Natural killer cell (primary cell): ENCODE data around the gene CAMTA1. TPM values are rescaled to one million over a fixed set of nuclear protein-coding genes. Genes with fewer than 3 reads are reported as not detected.

Source experiments
- ATAC-seq, 3 donors: fragments of 150-1000 bp in 2 of 3; fragments of 200-7000 bp in 1 of 3; cut with Tn5 transposase; 1 replicate in 1 of 3; 2 replicates in 2 of 3; pipeline ENCODE4 v1.10.0; 2021; ENCODE audit warnings: mild to moderate bottlenecking in 2 of 3, moderate library complexity in 2 of 3
- DNase-seq, 2 donors: peaks; one replicate each; pipeline versions ENCODE4 v3.0.0 to v3.0.0-alpha.2; 2013 to 2021; ENCODE audit warnings: mixed read lengths in 1 of 2
- H3K27ac ChIP-seq: one replicate; pipeline ENCODE4 v1.5.1; 2013; ENCODE audit warnings: mild to moderate bottlenecking, low read length
- H3K27me3 ChIP-seq: one replicate; pipeline ENCODE4 v1.6.1; 2013; ENCODE audit warnings: low read length; ENCODE audit not compliant: control insufficient read depth, insufficient read depth
- H3K36me3 ChIP-seq: one replicate; pipeline ENCODE4 v1.6.1; 2013; ENCODE audit warnings: low read length; ENCODE audit not compliant: control insufficient read depth, insufficient read depth
- H3K4me1 ChIP-seq: one replicate; pipeline ENCODE4 v1.6.1; 2013; ENCODE audit warnings: low read length; ENCODE audit not compliant: control insufficient read depth, insufficient read depth
- H3K4me3 ChIP-seq: one replicate; pipeline ENCODE4 v1.5.1; 2013; ENCODE audit warnings: low read length
- H3K9me3 ChIP-seq: one replicate; pipeline ENCODE4 v1.6.1; 2013; ENCODE audit warnings: low read length; ENCODE audit not compliant: control insufficient read depth, insufficient read depth
- H3K27ac Mint-ChIP-seq, 2 donors: one replicate each; pipeline ENCODE4 v1.8.0; 2022; ENCODE audit warnings: mild to moderate bottlenecking in 2 of 2, mixed read lengths in 2 of 2, moderate library complexity in 1 of 2
- H3K27me3 Mint-ChIP-seq, 2 donors: one replicate each; pipeline ENCODE4 v1.8.0; 2022; ENCODE audit warnings: low read depth in 2 of 2, mixed read lengths in 2 of 2
- H3K36me3 Mint-ChIP-seq: one replicate; pipeline ENCODE4 v1.8.0; 2022; ENCODE audit warnings: mixed read lengths
- H3K4me1 Mint-ChIP-seq, 2 donors: one replicate each; pipeline ENCODE4 v1.8.0; 2022; ENCODE audit warnings: mixed read lengths in 2 of 2
- H3K4me3 Mint-ChIP-seq: one replicate; pipeline ENCODE4 v1.8.0; 2022; ENCODE audit warnings: mild to moderate bottlenecking, moderate library complexity, mixed read lengths
- H3K9me3 Mint-ChIP-seq, 2 donors: one replicate each; pipeline ENCODE4 v1.8.0; 2022; ENCODE audit warnings: mixed read lengths in 2 of 2
- CTCF ChIP-seq: fragments of 200-600 bp; IDR thresholded peaks from one replicate; pipeline ENCODE4 v1.8.0; 2022; ENCODE audit warnings: antibody characterized with exemption
- WGBS: methylation state at CpG from one replicate; pipeline ENCODE4 v1.1.7; 2013; ENCODE audit warnings: missing lambda C conversion rate; ENCODE audit not compliant: insufficient coverage; 5-methylcytosine and 5-hydroxymethylcytosine counted together
- intact Hi-C: fragments of 100-400 bp; cut with micrococcal nuclease; formaldehyde crosslinking; loops from one replicate; pipeline ENCODE4 v1.14.2; 2022
- total RNA-seq, 4 donors: library from RNA; stranded (reverse); fragments of 120-200 nt in 1 of 4; gene quantifications; one replicate each; pipeline versions ENCODE4 v1.2.3 to v1.2.4, GENCODE V29; 2013 to 2022

The CAMTA1 gene
- total RNA-seq, 3 donors from 2014 or later (not counting 1 experiment from before 2014, with no cell fraction given): 40.6 to 53.3 (median 44.9) TPM

GRCh38 chr1:7510389-7510931 lies 725.2 kb downstream of the CAMTA1 start:
- intact Hi-C loops: no loop called here
- no peak for ATAC-seq

GRCh38 chr1:7511381-7511780 lies 726.1 kb downstream of the CAMTA1 start:
- Histone ChIP-seq H3K36me3 (no peaks in the 10 kb centered on the region), H3K4me1 (no peaks in the 10 kb centered on the region), H3K9me3 (no peaks in the 10 kb centered on the region), H3K4me3 (no peak overlapping the region), H3K27ac (no peak overlapping the region), H3K27me3 (no peaks in the 10 kb centered on the region)
- Mint-ChIP-seq H3K36me3 (no peaks in the 10 kb centered on the region), H3K27ac (no peak overlapping the region), H3K4me1 (no peaks in the 10 kb centered on the region), H3K9me3 (no peaks in the 10 kb centered on the region), H3K4me3 (no peak overlapping the region), H3K27me3 (peaks cover 0 to 5% of the 10 kb centered on the region in 2 donors)
- no peak for TF ChIP-seq CTCF
- no peak for DNase-seq
- no peak for ATAC-seq
- intact Hi-C loops: no loop called here
- 35% methylated on average over 2 of the region's 2 CpGs for WGBS

More at GRCh38 chr1:7510389-7510931, 725.2 kb downstream of the CAMTA1 start:
- Mint-ChIP-seq H3K4me1 (no peaks in the 10 kb centered on the region), H3K9me3 (no peaks in the 10 kb centered on the region), H3K36me3 (no peaks in the 10 kb centered on the region), H3K4me3 (no peak overlapping the region), H3K27ac (no peak overlapping the region), H3K27me3 (peaks cover 0 to 5% of the 10 kb centered on the region in 2 donors)
- H3K4me3 ChIP-seq: no peak overlapping the region
- H3K4me1 ChIP-seq: no peaks in the 10 kb centered on the region
- H3K27ac ChIP-seq: no peak overlapping the region
- H3K9me3 ChIP-seq: no peaks in the 10 kb centered on the region
- H3K36me3 ChIP-seq: no peaks in the 10 kb centered on the region
- WGBS: 88% methylated on average over 7 of the region's 7 CpGs
- H3K27me3 ChIP-seq: no peaks in the 10 kb centered on the region
- no peak for TF ChIP-seq CTCF
- DNase-seq: no peak

- WGBS: 87% methylated on average over 10 of the region's 10 CpGs
- H3K9me3 Mint-ChIP-seq: no peaks in the 10 kb centered on the region
- no peak overlapping the region for H3K4me3 ChIP-seq
- no peak for ATAC-seq
- no peaks in the 10 kb centered on the region for H3K4me1 Mint-ChIP-seq
- H3K4me3 Mint-ChIP-seq: no peak overlapping the region
- H3K4me1 ChIP-seq: no peaks in the 10 kb centered on the region
- peaks cover 0 to 5% of the 10 kb centered on the region in 2 donors for H3K27me3 Mint-ChIP-seq
- H3K27ac ChIP-seq: no peak overlapping the region
- H3K36me3 ChIP-seq: no peaks in the 10 kb centered on the region
- no peaks in the 10 kb centered on the region for H3K27me3 ChIP-seq
- no peaks in the 10 kb centered on the region for H3K9me3 ChIP-seq
- H3K27ac Mint-ChIP-seq: no peak overlapping the region
- no peak for TF ChIP-seq CTCF
- DNase-seq: no peak
- intact Hi-C loops: no loop called here
- no peaks in the 10 kb centered on the region for H3K36me3 Mint-ChIP-seq
Observed at GRCh38 chr1:7513081-7513480, 727.8 kb downstream of the CAMTA1 start.

GRCh38 chr1:7515175-7515574 lies 729.9 kb downstream of the CAMTA1 start:
- H3K36me3 Mint-ChIP-seq: no peaks in the 10 kb centered on the region
- H3K27ac Mint-ChIP-seq: no peak overlapping the region
- H3K27me3 Mint-ChIP-seq: peaks cover 0 to 9% of the 10 kb centered on the region in 2 donors
- Histone ChIP-seq H3K36me3 (no peaks in the 10 kb centered on the region), H3K4me1 (no peaks in the 10 kb centered on the region), H3K27ac (no peak overlapping the region), H3K9me3 (no peaks in the 10 kb centered on the region), H3K27me3 (no peaks in the 10 kb centered on the region), H3K4me3 (no peak overlapping the region)
- intact Hi-C loops: no loop called here
- WGBS: 67% methylated on average over 5 of the region's 5 CpGs
- no peak for DNase-seq
- ATAC-seq: no peak
- no peak for TF ChIP-seq CTCF
- H3K4me1 Mint-ChIP-seq: no peaks in the 10 kb centered on the region
- no peak overlapping the region for H3K4me3 Mint-ChIP-seq
- no peaks in the 10 kb centered on the region for H3K9me3 Mint-ChIP-seq
